Uterus (tissue), 4 donors: ENCODE measurements around the gene MAP1LC3A. TPM values are rescaled to one million over a fixed set of nuclear protein-coding genes. Genes with fewer than 3 reads are reported as not detected.
"Not testable (repeated sequence)": the region's sequence is repeated elsewhere in the genome, so short reads cannot be mapped to it uniquely, and the experiment has no call there.

Experiments
- DNase-seq, 2 donors: peaks; one replicate each; pipeline ENCODE4 v3.0.0-alpha.2; 2019 to 2020
- H3K27ac ChIP-seq, 2 donors: fragments of 200-600 bp; sonication (generic); 1 replicate in 1 of 2; 2 replicates in 1 of 2; pipeline ENCODE4 v1.5.1; 2016 to 2018
- H3K27me3 ChIP-seq, 2 donors: fragments of 200-600 bp; sonication (generic); one replicate each; pipeline ENCODE4 v1.5.1; 2018 to 2019; ENCODE audit warnings: control low read depth in 1 of 2
- H3K36me3 ChIP-seq, 2 donors: fragments of 200-600 bp; sonication (generic); one replicate each; pipeline ENCODE4 v1.5.1; 2019; ENCODE audit warnings: control low read depth in 1 of 2
- H3K4me1 ChIP-seq, 2 donors: fragments of 200-600 bp; sonication (generic); one replicate each; pipeline ENCODE4 v1.5.1; 2018 to 2019; ENCODE audit warnings: control low read depth in 1 of 2
- H3K4me3 ChIP-seq, 2 donors: fragments of 200-600 bp; sonication (generic); 1 replicate in 1 of 2; 2 replicates in 1 of 2; pipeline ENCODE4 v1.5.1; 2018 to 2019; ENCODE audit warnings: mild to moderate bottlenecking in 1 of 2
- H3K9me3 ChIP-seq, 2 donors: fragments of 200-600 bp; sonication (generic); one replicate each; pipeline ENCODE4 v1.5.1; 2019; ENCODE audit warnings: control low read depth in 1 of 2
- CTCF ChIP-seq, 4 experiments: fragments of 200-600 bp in 2 of 4; fragments of 450-650 bp in 2 of 4; sonication (generic) in 2 of 4; IDR thresholded peaks; one replicate each; pipeline ENCODE4 v1.5.1; 2016 to 2019; ENCODE audit warnings: antibody characterized with exemption in 4 of 4, mild to moderate bottlenecking in 2 of 4, moderate library complexity in 1 of 4
- POLR2A ChIP-seq, 2 donors: fragments of 450-650 bp; IDR thresholded peaks; one replicate each; pipeline ENCODE4 v1.6.1; 2016; ENCODE audit warnings: antibody characterized with exemption in 2 of 2, mild to moderate bottlenecking in 1 of 2, moderate library complexity in 1 of 2
- intact Hi-C: fragments of 100-400 bp; cut with DNase I; formaldehyde crosslinking; loops from one replicate; pipeline ENCODE4 v1.15.1; 2023; ENCODE audit warnings: low total_unique reads
- total RNA-seq, 4 donors: library from RNA; depleted of rRNA in 3 of 4; stranded (reverse); fragments of >200 nt in 3 of 4; gene quantifications; one replicate each; pipeline versions ENCODE4 v1.1.0 to v1.2.4, GENCODE V29; 2014 to 2023
- donor health status: DM: yes; HTN: yes; CAD: no.

The MAP1LC3A gene
- total RNA-seq: 10 to 100 TPM in 3 of 4 donors, 1 to 10 TPM in 1; 6.7 to 57.1 (median 20.0) TPM

- intact Hi-C loops: no loop called here
- DNase-seq: peak; percentile 95 to 97
- no peak for TF ChIP-seq CTCF (IDR thresholded peaks at IDR 0.05)
- TF ChIP-seq POLR2A (IDR thresholded peaks at IDR 0.05): peak; percentile 85 to 94
- Histone ChIP-seq H3K27me3 (no peaks in the 10 kb centered on the region), H3K4me1 (peaks cover 0 to 6% of the 10 kb centered on the region in 2 donors), H3K36me3 (no peaks in the 10 kb centered on the region), H3K27ac (peak within 1 kb of the TSS; percentile 92 to 95), H3K4me3 (peak within 1 kb of the TSS; percentile 59 to 83), H3K9me3 (no peaks in the 10 kb centered on the region)
These were observed at the start of gene MAP1LC3A for GRCh38 chr20:34558320-34559218. TSS of gene MAP1LC3A (plus strand) at chr20:34558718. CDS start at chr20:34558869, 151 bp downstream.

DNA sequence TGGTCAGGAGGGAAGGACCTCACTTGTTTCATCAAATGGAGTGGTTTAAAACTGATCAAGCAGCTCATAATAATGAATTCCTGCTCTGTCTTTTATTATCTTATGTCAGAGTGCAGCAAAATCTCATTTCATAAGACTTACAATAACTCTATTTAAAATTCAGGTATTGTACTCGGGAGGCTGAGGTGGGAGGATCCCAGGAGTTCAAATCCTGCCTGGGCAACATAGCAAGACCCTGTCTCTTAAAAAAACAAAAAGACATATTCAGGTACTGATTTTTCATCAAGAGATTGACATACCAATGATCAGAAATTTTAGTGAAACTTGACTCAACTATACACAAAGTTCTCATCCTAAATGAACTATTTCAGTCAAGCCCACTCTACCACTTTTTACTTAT, 47.9 kb upstream of the MAP1LC3A start:
- no peak for TF ChIP-seq CTCF (IDR thresholded peaks at IDR 0.05)
- no peak for TF ChIP-seq POLR2A (IDR thresholded peaks at IDR 0.05)
- no peak for DNase-seq
- H3K27ac ChIP-seq: no peak overlapping the region
- intact Hi-C loops: no loop called here
- peaks cover 0 to 6% of the 10 kb centered on the region in 2 donors for H3K4me1 ChIP-seq
- no peaks in the 10 kb centered on the region for H3K9me3 ChIP-seq
- H3K4me3 ChIP-seq: no peak overlapping the region
- H3K36me3 ChIP-seq: no peaks in the 10 kb centered on the region
- no peaks in the 10 kb centered on the region for H3K27me3 ChIP-seq

- intact Hi-C loops: no loop called here
- no peaks in the 10 kb centered on the region for H3K9me3 ChIP-seq
- peaks cover 0 to 6% of the 10 kb centered on the region in 2 donors for H3K4me1 ChIP-seq
- DNase-seq: no peak
- no peak overlapping the region for H3K4me3 ChIP-seq
- H3K36me3 ChIP-seq: no peaks in the 10 kb centered on the region
- no peak overlapping the region for H3K27ac ChIP-seq
- H3K27me3 ChIP-seq: no peaks in the 10 kb centered on the region
- TF ChIP-seq CTCF (IDR thresholded peaks at IDR 0.05) (no peak), POLR2A (IDR thresholded peaks at IDR 0.05) (no peak)
These were observed 46.6 kb upstream of the MAP1LC3A start for GRCh38 chr20:34511891-34512265.

DNA sequence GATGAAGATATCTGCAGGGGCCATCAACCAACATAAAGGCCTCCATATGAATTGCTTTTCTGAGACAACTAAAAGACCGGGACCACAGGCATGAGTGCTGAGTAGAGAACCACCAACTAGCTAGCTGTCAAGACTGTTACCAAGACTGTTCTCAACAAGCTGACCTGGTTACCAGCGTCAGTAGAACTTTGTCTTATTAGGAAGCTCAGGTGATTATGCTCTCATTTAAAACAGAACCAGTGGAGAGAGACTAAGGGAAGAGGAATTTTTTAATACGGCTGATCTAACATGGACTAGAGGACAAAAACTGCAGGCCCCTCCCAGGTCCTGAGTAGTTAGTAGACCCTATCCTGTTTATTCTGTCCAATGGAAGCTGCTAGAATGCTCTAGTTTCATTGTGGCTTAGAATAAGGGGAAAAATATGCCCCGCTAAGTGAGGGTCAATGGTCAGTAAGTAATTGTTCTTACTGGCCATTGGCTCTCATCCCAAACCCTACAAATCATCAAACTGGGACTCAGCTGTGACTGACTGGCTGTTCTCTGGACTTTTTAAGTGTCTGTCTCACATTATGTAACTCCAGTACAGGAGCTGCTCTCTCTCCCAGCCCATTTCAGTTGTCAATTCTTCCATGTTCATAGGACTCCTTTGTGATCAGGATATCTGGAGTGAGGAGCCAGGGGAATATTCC, 46.1 kb upstream of the MAP1LC3A start:
- intact Hi-C loops: no loop called here
- Histone ChIP-seq H3K4me1 (peaks cover 0 to 6% of the 10 kb centered on the region in 2 donors), H3K36me3 (no peaks in the 10 kb centered on the region), H3K27me3 (no peaks in the 10 kb centered on the region), H3K4me3 (no peak overlapping the region), H3K9me3 (no peaks in the 10 kb centered on the region), H3K27ac (no peak overlapping the region)
- no peak for TF ChIP-seq POLR2A (IDR thresholded peaks at IDR 0.05)
- no peak for TF ChIP-seq CTCF (IDR thresholded peaks at IDR 0.05)
- DNase-seq: no peak

DNA sequence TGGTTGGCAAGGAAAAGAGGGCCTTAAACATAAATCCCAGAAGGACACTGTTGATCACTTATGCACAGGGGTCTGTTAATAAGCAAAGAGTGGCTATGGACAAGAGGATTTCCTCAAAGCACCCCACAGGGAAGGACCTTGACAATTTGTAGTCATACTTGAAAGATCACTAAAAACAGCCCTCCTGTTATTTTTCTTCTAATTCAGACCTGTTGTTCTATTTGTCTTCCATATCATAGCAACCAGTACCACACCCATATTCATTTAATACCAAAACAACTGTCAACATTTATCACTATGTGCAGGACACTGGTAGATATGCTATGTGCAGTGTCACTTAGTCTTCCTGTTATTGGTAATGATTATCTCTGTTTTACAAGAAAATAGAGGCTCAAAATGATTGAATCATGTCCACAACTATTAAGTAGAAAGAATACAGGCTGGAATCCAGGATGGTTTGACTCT, 45.5 kb upstream of the MAP1LC3A start:
- intact Hi-C loops: no loop called here
- Histone ChIP-seq H3K4me3 (no peak overlapping the region), H3K27ac (no peak overlapping the region), H3K36me3 (no peaks in the 10 kb centered on the region), H3K4me1 (peaks cover 0 to 6% of the 10 kb centered on the region in 2 donors), H3K9me3 (no peaks in the 10 kb centered on the region), H3K27me3 (no peaks in the 10 kb centered on the region)
- DNase-seq: no peak
- TF ChIP-seq CTCF (IDR thresholded peaks at IDR 0.05): no peak
- TF ChIP-seq POLR2A (IDR thresholded peaks at IDR 0.05): no peak

- H3K27ac ChIP-seq, intact Hi-C loops, H3K9me3 ChIP-seq, H3K36me3 ChIP-seq, H3K4me3 ChIP-seq, DNase-seq, H3K4me1 ChIP-seq, H3K27me3 ChIP-seq: not testable (repeated sequence)
These were observed 44.5 kb upstream of the MAP1LC3A start for GRCh38 chr20:34514034-34514433.
